HEK293 (cell line): ENCODE results near the gene SRPRB.

ENCODE experiments used
- CTCF ChIA-PET: fragments of 350-600 bp; formaldehyde crosslinking; extraction: SDS; loops from one replicate; lab custom pipeline; 2021; ENCODE audit warnings: antibody characterized with exemption; lab: Yijun Ruan, JAX
- POLR2A ChIA-PET: fragments of 300-600 bp; formaldehyde crosslinking; extraction: SDS; loops from one replicate; lab custom pipeline; 2020; ENCODE audit warnings: antibody characterized with exemption, inconsistent platforms; lab: Yijun Ruan, JAX
- H3K27ac ChIP-seq: fragments of 200-500 bp; sonication (Bioruptor generic); 2 replicates; pipeline ENCODE4 v1.5.1; 2014; ENCODE audit warnings: low read depth, low read length, control low read depth, inconsistent platforms; ENCODE audit errors: extremely low read depth
- H3K36me3 ChIP-seq, 2 experiments: fragments of 200-500 bp in 1 of 2; sonication (Bioruptor generic) in 1 of 2; 1 replicate in 1 of 2; 2 replicates in 1 of 2; pipeline ENCODE4 v1.5.1; 2014 to 2017; ENCODE audit warnings: inconsistent platforms in 2 of 2, low read length in 2 of 2; ENCODE audit not compliant: control insufficient read depth in 2 of 2, insufficient read depth in 1 of 2
- H3K4me1 ChIP-seq: fragments of 200-500 bp; sonication (Bioruptor generic); 2 replicates; pipeline ENCODE4 v1.5.1; 2014; ENCODE audit warnings: mild to moderate bottlenecking, low read length, inconsistent platforms; ENCODE audit not compliant: control insufficient read depth, insufficient read depth
- H3K4me3 ChIP-seq: 2 replicates; pipeline ENCODE4 v1.5.1; 2011; ENCODE audit warnings: low read depth, mild to moderate bottlenecking, control low read depth, low read length, moderate library complexity
- H3K9me3 ChIP-seq: fragments of 200-500 bp; sonication (Bioruptor generic); 2 replicates; pipeline ENCODE4 v1.5.1; 2014; ENCODE audit warnings: low read depth, low read length, inconsistent platforms; ENCODE audit not compliant: control insufficient read depth, insufficient read depth
- HIC1 ChIP-seq: fragments of 450-650 bp; formaldehyde crosslinking; IDR thresholded peaks from 2 replicates; pipeline ENCODE4 v1.5.1; 2016; ENCODE audit warnings: missing biosample characterization, missing genetic modification characterization
- HOXC10 ChIP-seq: sonication (generic); formaldehyde crosslinking; IDR thresholded peaks from 2 replicates; pipeline ENCODE4 v1.8.1; 2023; ENCODE audit warnings: mild to moderate bottlenecking, missing genetic modification reagents
- OSR2 ChIP-seq: fragments of 450-650 bp; formaldehyde crosslinking; IDR thresholded peaks from 2 replicates; pipeline ENCODE4 v1.5.1; 2016; ENCODE audit warnings: missing biosample characterization, missing genetic modification characterization
- RBAK ChIP-seq: fragments of 450-650 bp; formaldehyde crosslinking; IDR thresholded peaks from 2 replicates; pipeline ENCODE4 v1.5.1; 2016; ENCODE audit warnings: missing biosample characterization, missing genetic modification characterization
- SCRT1 ChIP-seq: fragments of 450-650 bp; formaldehyde crosslinking; IDR thresholded peaks from 2 replicates; pipeline ENCODE4 v1.5.1; 2016; ENCODE audit warnings: missing biosample characterization, missing genetic modification characterization, borderline replicate concordance
- SETDB1 ChIP-seq: IDR thresholded peaks from one replicate; pipeline ENCODE4 v1.6.1; 2017; ENCODE audit warnings: mild to moderate bottlenecking, low read length, moderate library complexity, mixed read lengths; ENCODE audit not compliant: insufficient read length
- SP3 ChIP-seq: fragments of 450-650 bp; formaldehyde crosslinking; IDR thresholded peaks from 2 replicates; pipeline ENCODE4 v1.5.1; 2016; ENCODE audit warnings: missing biosample characterization, missing genetic modification characterization
- ZEB2 ChIP-seq: fragments of 450-650 bp; formaldehyde crosslinking; IDR thresholded peaks from 2 replicates; pipeline ENCODE4 v1.5.1; 2016; ENCODE audit warnings: missing biosample characterization, missing genetic modification characterization
- ZFP37 ChIP-seq: fragments of 450-650 bp; formaldehyde crosslinking; IDR thresholded peaks from 2 replicates; pipeline ENCODE4 v1.5.1; 2016; ENCODE audit warnings: missing biosample characterization, missing genetic modification characterization
- ZNF10 ChIP-seq: fragments of 450-650 bp; formaldehyde crosslinking; IDR thresholded peaks from 2 replicates; pipeline ENCODE4 v1.5.1; 2017; ENCODE audit warnings: missing biosample characterization, missing genetic modification characterization
- ZNF16 ChIP-seq: fragments of 450-650 bp; formaldehyde crosslinking; IDR thresholded peaks from 2 replicates; pipeline ENCODE4 v1.5.1; 2016; ENCODE audit warnings: low read depth, missing biosample characterization, missing genetic modification characterization
- ZNF23 ChIP-seq: fragments of 450-650 bp; formaldehyde crosslinking; IDR thresholded peaks from 2 replicates; pipeline ENCODE4 v1.5.1; 2016; ENCODE audit warnings: missing biosample characterization, missing genetic modification characterization, borderline replicate concordance
- ZNF302 ChIP-seq: fragments of 450-650 bp; formaldehyde crosslinking; IDR thresholded peaks from 2 replicates; pipeline ENCODE4 v1.5.1; 2016; ENCODE audit warnings: missing biosample characterization, missing genetic modification characterization, low read depth
- ZNF335 ChIP-seq: fragments of 450-650 bp; formaldehyde crosslinking; conservative IDR thresholded peaks from 2 replicates; pipeline ENCODE4 v1.5.1; 2016; ENCODE audit warnings: missing biosample characterization, missing genetic modification characterization
- ZNF362 ChIP-seq: fragments of 450-650 bp; formaldehyde crosslinking; IDR thresholded peaks from 2 replicates; pipeline ENCODE4 v1.5.1; 2016; ENCODE audit warnings: missing biosample characterization, missing genetic modification characterization
- ZNF366 ChIP-seq: fragments of 450-650 bp; formaldehyde crosslinking; conservative IDR thresholded peaks from 2 replicates; pipeline ENCODE4 v1.5.1; 2016; ENCODE audit warnings: missing biosample characterization, missing genetic modification characterization
- ZNF423 ChIP-seq: fragments of 450-650 bp; formaldehyde crosslinking; IDR thresholded peaks from 2 replicates; pipeline ENCODE4 v1.5.1; 2016; ENCODE audit warnings: missing biosample characterization, missing genetic modification characterization
- ZNF514 ChIP-seq: fragments of 450-650 bp; formaldehyde crosslinking; IDR thresholded peaks from 2 replicates; pipeline ENCODE4 v1.5.1; 2016; ENCODE audit warnings: missing biosample characterization, missing genetic modification characterization
- ZNF529 ChIP-seq: fragments of 450-650 bp; formaldehyde crosslinking; IDR thresholded peaks from 2 replicates; pipeline ENCODE4 v1.5.1; 2017; ENCODE audit warnings: missing genetic modification characterization, missing biosample characterization; ENCODE audit not compliant: insufficient replicate concordance
- ZNF560 ChIP-seq: fragments of 450-650 bp; formaldehyde crosslinking; IDR thresholded peaks from 2 replicates; pipeline ENCODE4 v1.5.1; 2017; ENCODE audit warnings: missing biosample characterization, missing genetic modification characterization, borderline replicate concordance
- ZNF660 ChIP-seq: fragments of 450-650 bp; IDR thresholded peaks from 2 replicates; pipeline ENCODE4 v1.5.1; 2018; ENCODE audit warnings: missing biosample characterization, mild to moderate bottlenecking, missing genetic modification characterization
- ZNF692 ChIP-seq: fragments of 450-650 bp; formaldehyde crosslinking; IDR thresholded peaks from 2 replicates; pipeline ENCODE4 v1.5.1; 2016; ENCODE audit warnings: missing biosample characterization, missing genetic modification characterization
- ZNF704 ChIP-seq: fragments of 450-650 bp; formaldehyde crosslinking; IDR thresholded peaks from 2 replicates; pipeline ENCODE4 v1.5.1; 2016; ENCODE audit warnings: missing biosample characterization, missing genetic modification characterization
- ZNF830 ChIP-seq: fragments of 450-650 bp; IDR thresholded peaks from 2 replicates; pipeline ENCODE4 v1.5.0; 2018; ENCODE audit warnings: missing biosample characterization, missing genetic modification characterization, low read depth, mild to moderate bottlenecking, moderate library complexity
- ZSCAN23 ChIP-seq: fragments of 450-650 bp; formaldehyde crosslinking; IDR thresholded peaks from 2 replicates; pipeline ENCODE4 v1.5.1; 2016; ENCODE audit warnings: missing biosample characterization, missing genetic modification characterization

The SRPRB gene

GRCh38 chr3:133805702-133806475 is at the start of gene SRPRB (continued):
- TF ChIP-seq ZEB2 (tag by site-specific recombination) (no peak), ZNF529 (tag by site-specific recombination) (no peak), SETDB1 (no peak), ZNF10 (tag by site-specific recombination) (no peak), ZNF660 (tag by site-specific recombination) (no peak), OSR2 (no peak), ZNF830 (tag by site-specific recombination) (no peak), ZNF302 (tag by site-specific recombination) (no peak), SCRT1 (tag by site-specific recombination) (no peak), SP3 (tag by site-specific recombination) (peak; percentile 34; the same call in 1 of the 2 replicates)

GRCh38 chr3:133756716-133757694 is 48.6 kb upstream of the SRPRB start:
- no peak for TF ChIP-seq ZNF560 (tag by site-specific recombination)
- no peak for TF ChIP-seq SCRT1 (tag by site-specific recombination)
- no peak for TF ChIP-seq HOXC10 (CRISPR knock-in tag)
- CTCF ChIA-PET: no interaction called here
- H3K4me3 ChIP-seq: no peak overlapping the region
- H3K36me3 ChIP-seq: no peaks in the 10 kb centered on the region
- no peaks in the 10 kb centered on the region for H3K9me3 ChIP-seq
- no peak overlapping the region for H3K27ac ChIP-seq
- POLR2A ChIA-PET: no interaction called here
- H3K4me1 ChIP-seq: no peaks in the 10 kb centered on the region

GRCh38 chr3:133757701-133758567 is 47.7 kb upstream of the SRPRB start:
- no peak overlapping the region for H3K27ac ChIP-seq
- H3K4me3 ChIP-seq: no peak overlapping the region
- TF ChIP-seq ZNF335 (tag by site-specific recombination) (no peak), ZNF366 (tag by site-specific recombination) (no peak), ZNF362 (tag by site-specific recombination) (no peak), ZNF16 (tag by site-specific recombination) (no peak), ZNF692 (tag by site-specific recombination) (no peak), ZNF514 (tag by site-specific recombination) (no peak), ZSCAN23 (no peak), ZFP37 (no peak), ZNF423 (tag by site-specific recombination) (no peak), HIC1 (tag by site-specific recombination) (no peak), ZNF23 (tag by site-specific recombination) (no peak), RBAK (tag by site-specific recombination) (no peak), ZNF704 (no peak)
- ChIA-PET POLR2A (no interaction called here), CTCF (interaction anchor here (0.7 kb wide), 1 partner anchor 1031 kb away, joined by 3 read pairs; no protein-coding TSS in a partner anchor)
- H3K4me1 ChIP-seq: no peaks in the 10 kb centered on the region
- no peaks in the 10 kb centered on the region for H3K9me3 ChIP-seq
- no peaks in the 10 kb centered on the region for H3K36me3 ChIP-seq
